HL-60/S4 (cell line): Measurements from ENCODE around the gene CMTM3.
"Not testable (repeated sequence)": the region's sequence is repeated elsewhere in the genome, so short reads cannot be mapped to it uniquely, and the experiment has no call there.

Experiments used
- in situ Hi-C: fragments of 300-500 bp; cut with MboI; formaldehyde crosslinking; loops from 2 replicates; pipeline ENCODE4 v1.14.3; 2022; ENCODE audit warnings: low sequenced_read_pairs

Gene CMTM3

DNA sequence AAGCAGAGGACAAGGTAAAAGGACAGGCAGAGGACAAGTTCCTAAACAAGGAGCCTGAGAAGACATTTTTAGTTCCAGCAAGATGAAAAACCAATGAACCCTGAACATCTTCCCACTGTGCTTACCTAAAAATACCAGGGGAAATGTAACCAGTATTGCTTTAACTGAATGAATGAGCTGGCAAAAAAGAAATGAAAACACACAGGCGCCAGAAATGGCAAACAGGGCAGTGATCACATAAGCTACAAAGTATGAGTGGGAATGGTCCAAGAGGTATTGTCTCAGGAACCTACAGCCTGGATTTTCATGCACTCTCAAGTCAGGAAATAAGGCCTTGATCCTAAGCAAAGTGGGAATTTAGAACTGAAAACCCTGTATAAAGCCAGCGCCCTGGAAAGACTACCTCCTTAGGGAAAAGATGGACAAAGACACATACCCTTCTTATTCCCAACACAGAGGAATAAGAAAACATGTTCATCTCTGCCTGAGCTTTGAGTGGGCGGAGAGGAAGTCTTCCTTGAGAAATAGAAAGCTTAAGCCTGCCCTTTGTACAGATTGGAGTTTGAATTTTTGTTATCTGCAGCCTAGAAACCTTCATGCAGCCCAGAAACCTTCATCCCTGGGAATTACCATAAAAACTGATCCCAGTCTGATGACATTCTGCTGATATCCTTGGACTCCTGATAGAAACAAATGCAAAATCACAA lies 23.1 kb upstream of the CMTM3 start:
- in situ Hi-C loops: no loop called here

DNA sequence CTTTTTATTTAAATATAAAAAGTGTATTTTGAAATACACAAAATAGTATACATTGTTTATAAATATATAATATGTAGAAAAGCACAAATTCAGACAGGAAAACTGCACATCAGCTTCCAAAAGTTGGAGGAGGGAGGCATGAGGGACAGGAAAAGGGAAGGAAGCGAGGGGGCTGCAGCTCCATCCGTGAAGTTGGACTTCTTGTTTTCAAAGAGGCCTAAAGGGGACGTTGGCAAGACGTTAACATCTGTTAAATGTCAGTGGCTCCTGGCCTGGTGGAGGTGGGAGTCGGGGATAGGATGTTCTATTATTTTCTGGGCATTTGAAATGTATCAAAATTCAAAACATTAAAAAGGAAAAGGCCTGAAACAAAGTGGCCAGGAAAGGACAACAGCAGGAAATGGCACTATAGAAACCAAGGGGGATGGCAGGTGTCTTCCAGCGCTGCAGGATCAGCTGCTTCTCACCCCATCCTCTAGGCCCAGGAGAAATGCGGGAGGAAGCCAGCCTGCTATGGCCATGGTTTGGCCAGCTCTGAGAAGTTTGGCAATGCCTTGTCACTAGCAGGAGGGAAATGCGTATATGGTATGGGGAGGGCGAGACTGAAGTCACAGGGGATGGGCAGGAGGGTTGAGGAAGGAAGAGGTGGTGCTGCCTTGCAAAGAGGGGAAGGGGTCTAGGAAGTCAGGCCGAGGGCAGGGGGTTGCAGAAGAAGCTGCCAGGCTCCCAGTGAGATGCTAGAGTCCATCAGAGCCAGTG lies 18.8 kb upstream of the CMTM3 start:
- in situ Hi-C loops: loop anchor here (5.0 kb wide), 1 partner anchor 178 kb away; no protein-coding TSS in a partner anchor

GRCh38 chr16:66587881-66588600 lies 16.5 kb upstream of the CMTM3 start:
- in situ Hi-C loops: loop anchor here (5.0 kb wide), 1 partner anchor 181 kb away; no protein-coding TSS in a partner anchor

GRCh38 chr16:66588981-66589713 lies 15.4 kb upstream of the CMTM3 start:
- in situ Hi-C loops: loop anchor here (5.0 kb wide), 1 partner anchor 182 kb away; no protein-coding TSS in a partner anchor

DNA sequence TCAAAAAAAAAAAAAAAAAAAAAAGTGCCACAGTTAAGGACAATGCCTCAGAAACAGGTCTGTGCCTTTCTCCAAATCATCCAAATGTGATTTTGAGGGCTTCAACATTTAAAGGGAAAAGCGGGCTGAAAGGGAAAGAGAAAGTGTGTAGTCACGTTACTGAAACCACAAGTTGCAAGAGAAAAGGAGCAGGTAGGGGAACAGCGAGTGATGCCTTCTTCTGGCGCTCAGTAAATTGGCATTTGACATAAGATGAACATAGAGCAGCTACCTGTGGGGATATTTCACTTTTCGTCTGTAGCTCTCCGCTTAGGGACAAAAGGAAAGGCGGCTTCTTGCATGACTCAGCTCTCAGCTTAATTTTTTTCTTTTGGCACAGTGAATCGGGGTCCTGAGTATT lies 14.2 kb upstream of the CMTM3 start:
- in situ Hi-C loops: no loop called here

- in situ Hi-C loops: no loop called here
These were observed 13.5 kb upstream of the CMTM3 start for GRCh38 chr16:66591018-66591417.

- in situ Hi-C loops: no loop called here
These were observed 12.3 kb upstream of the CMTM3 start for GRCh38 chr16:66592241-66592640.

DNA sequence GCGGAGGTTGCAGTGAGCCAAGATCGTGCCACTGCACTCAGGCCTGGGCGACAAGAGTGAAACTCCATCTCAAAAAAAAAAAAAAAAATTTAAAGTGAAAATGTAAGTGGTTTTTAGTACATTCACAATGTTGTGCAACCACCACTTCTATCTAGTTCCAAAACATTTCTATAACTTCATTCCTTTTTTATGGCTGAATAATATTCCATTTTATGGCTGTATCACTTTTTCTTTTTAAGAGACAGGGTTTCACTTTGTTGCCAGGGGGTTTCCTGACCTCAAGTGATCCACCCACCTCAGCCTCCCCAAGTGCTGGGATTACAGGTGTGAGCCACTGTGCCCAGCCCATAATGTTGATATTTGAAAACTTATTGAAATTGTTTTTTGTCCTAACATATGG lies 11.7 kb upstream of the CMTM3 start:
- in situ Hi-C loops: no loop called here

DNA sequence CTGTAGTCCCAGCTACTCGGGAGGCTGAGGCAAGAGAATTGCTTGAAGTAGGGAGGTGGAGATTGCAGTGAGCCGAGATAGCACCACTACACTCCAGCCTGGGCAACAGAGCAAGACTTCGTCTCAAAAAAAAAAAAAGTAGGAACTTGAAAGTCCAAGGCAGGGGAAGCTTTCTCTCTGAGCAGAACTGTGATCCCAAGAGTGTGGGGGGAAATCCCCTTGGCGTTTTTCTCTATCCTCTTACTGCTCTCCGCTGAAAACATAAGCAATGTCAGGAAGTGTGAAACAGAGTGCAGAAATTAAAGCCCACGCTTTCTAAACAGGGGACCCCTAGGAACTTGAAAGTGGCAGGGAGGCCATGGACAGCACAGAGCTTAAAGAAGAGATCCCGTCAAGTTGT lies 9.8 kb upstream of the CMTM3 start:
- in situ Hi-C loops: no loop called here

GRCh38 chr16:66596559-66596958 lies 7.9 kb upstream of the CMTM3 start:
- in situ Hi-C loops: not testable (repeated sequence)

GRCh38 chr16:66596986-66597848 lies 7.3 kb upstream of the CMTM3 start:
- in situ Hi-C loops: no loop called here

GRCh38 chr16:66598111-66598510 lies 6.4 kb upstream of the CMTM3 start:
- in situ Hi-C loops: no loop called here

GRCh38 chr16:66599726-66600125 lies 4.8 kb upstream of the CMTM3 start:
- in situ Hi-C loops: no loop called here

- in situ Hi-C loops: no loop called here
These were observed 4.0 kb upstream of the CMTM3 start for GRCh38 chr16:66600477-66600876.

GRCh38 chr16:66601471-66601870 lies 3.0 kb upstream of the CMTM3 start:
- in situ Hi-C loops: no loop called here

GRCh38 chr16:66603537-66604375 lies 748 bp upstream of the CMTM3 start:
- in situ Hi-C loops: no loop called here

DNA sequence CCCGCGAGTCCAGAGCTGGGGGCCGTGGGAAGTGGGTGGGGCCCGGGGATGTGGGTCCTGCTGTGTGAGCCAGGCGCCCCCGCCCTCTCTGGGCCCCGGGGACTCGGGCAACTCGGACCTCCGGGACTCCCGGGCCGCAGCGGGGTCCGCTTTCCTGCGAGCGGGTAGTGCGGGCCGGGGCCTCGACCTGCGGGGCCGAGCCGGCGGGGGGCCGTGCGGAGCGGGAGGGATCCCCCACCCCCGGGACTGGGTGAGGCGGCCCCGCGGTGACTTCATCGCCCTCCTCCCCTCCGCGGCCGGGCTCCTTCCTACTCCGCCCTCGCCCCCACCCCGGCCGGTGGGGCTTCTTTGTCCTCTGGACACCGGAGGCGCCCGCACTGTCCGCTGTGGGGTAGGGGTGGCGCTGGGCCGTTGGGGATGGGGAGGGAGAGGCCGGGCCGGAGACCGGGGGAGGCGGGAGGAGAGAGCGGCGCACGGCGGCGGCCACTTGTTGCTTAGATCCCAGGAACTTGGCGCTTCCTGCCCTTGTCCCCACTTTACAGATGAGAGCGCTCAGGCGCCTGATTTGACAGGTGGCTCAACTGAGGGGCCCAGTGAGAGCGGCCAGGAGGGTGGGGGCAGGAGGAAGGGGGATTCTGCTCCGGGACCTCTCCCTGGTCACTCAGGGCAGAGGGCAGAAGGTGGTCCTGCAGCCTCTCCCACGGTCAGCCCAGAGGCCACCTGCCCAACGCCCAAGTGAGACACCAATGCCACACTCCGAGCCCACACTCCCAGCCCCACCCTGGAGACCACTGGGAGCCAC lies 874 bp downstream of the CMTM3 start:
- in situ Hi-C loops: no loop called here
